K562 (cell line): ENCODE data around the gene PLCL2. TPM values are rescaled to one million over a fixed set of nuclear protein-coding genes. Genes with fewer than 3 reads are reported as not detected.
A peak's percentile ranks its signal among the peaks of the same experiment; 100 is the strongest.

Experiments
- ELK1 ChIP-seq: sonication (generic); formaldehyde crosslinking; IDR thresholded peaks from 2 replicates; pipeline ENCODE4 v1.8.1; 2022; ENCODE audit warnings: missing genetic modification reagents
- EZH2 ChIP-seq: IDR thresholded peaks from 2 replicates; pipeline ENCODE4 v1.6.1; 2012; ENCODE audit warnings: low read depth, mild to moderate bottlenecking, inconsistent platforms, low read length, borderline replicate concordance
- FOXJ2 ChIP-seq: fragments of 200-800 bp; sonication (Bioruptor generic); IDR thresholded peaks from 2 replicates; pipeline ENCODE4 v1.6.1; 2016; ENCODE audit warnings: missing genetic modification characterization, missing compliant biosample characterization
- GMEB1 ChIP-seq: fragments of 250-450 bp; sonication (Bioruptor Pico); IDR thresholded peaks from 2 replicates; pipeline ENCODE4 v1.4.0; 2020; ENCODE audit warnings: mild to moderate bottlenecking
- JUNB ChIP-seq: fragments of 450-650 bp; formaldehyde crosslinking; conservative IDR thresholded peaks from 2 replicates; pipeline ENCODE4 v1.4.0; 2020; ENCODE audit warnings: mild to moderate bottlenecking
- JUND ChIP-seq, 2 experiments: IDR thresholded peaks; 2 replicates in 1 of 2; 3 replicates in 1 of 2; pipeline ENCODE4 v1.6.1; 2011; ENCODE audit warnings: borderline replicate concordance in 2 of 2, low read depth in 2 of 2, low read length in 2 of 2, improper control_type of control experiment in 1 of 2, missing biosample characterization in 1 of 2, missing genetic modification characterization in 1 of 2, missing genetic modification reagents in 1 of 2
- KHSRP ChIP-seq: fragments of 450-650 bp; IDR thresholded peaks from 2 replicates; pipeline ENCODE4 v1.6.1; 2017
- MXI1 ChIP-seq: IDR thresholded peaks from 2 replicates; pipeline ENCODE4 v1.6.1; 2011; ENCODE audit warnings: low read depth, mild to moderate bottlenecking, improper control_type of control experiment, low read length
- PHF8 ChIP-seq: fragments of 200-600 bp; sonication (generic); IDR thresholded peaks from 2 replicates; pipeline ENCODE4 v1.6.1; 2012; ENCODE audit warnings: mixed run types, mild to moderate bottlenecking, inconsistent platforms, low read length, moderate library complexity, borderline replicate concordance
- RAD21 ChIP-seq, 2 experiments: fragments of 250-450 bp in 1 of 2; fragments of 450-650 bp in 1 of 2; sonication (Bioruptor Pico) in 1 of 2; formaldehyde crosslinking in 1 of 2; IDR thresholded peaks in 1 of 2; conservative IDR thresholded peaks in 1 of 2; 2 replicates each; pipeline versions ENCODE4 v1.4.0 to v1.8.0; 2020 to 2022; ENCODE audit warnings: mild to moderate bottlenecking in 2 of 2, moderate library complexity in 1 of 2
- ZNF217 ChIP-seq: sonication (generic); formaldehyde crosslinking; IDR thresholded peaks from 2 replicates; pipeline ENCODE4 v1.8.0; 2022; ENCODE audit warnings: mild to moderate bottlenecking, missing genetic modification reagents
- ZNF316 ChIP-seq: fragments of 450-650 bp; IDR thresholded peaks from 2 replicates; pipeline ENCODE4 v1.6.1; 2016
- polyA plus RNA-seq, 8 experiments: library from polyadenylated mRNA; depleted of rRNA in 4 of 8; stranded (reverse) in 5 of 8; unstranded in 3 of 8; fragments of >200 nt; fragmentation: Nextera tagmentation in 2 of 8; fragmentation: Illumina TruSeq in 1 of 8; extraction: Ambion mirVana in 2 of 8; extraction: Trizol in 1 of 8; gene quantifications; 2 replicates each; pipeline versions ENCODE4 v1.2.1 to v1.2.3, GENCODE V29; 2011 to 2014; ENCODE audit warnings: inconsistent platforms in 1 of 8, missing spikeins in 1 of 8
- total RNA-seq, 7 experiments: library from RNA; depleted of rRNA in 6 of 7; stranded (reverse); fragments of >200 nt in 6 of 7; fragmentation: Illumina TruSeq in 2 of 7; extraction: Trizol in 2 of 7; gene quantifications; 2 replicates each; pipeline versions ENCODE4 v1.2.1 to v1.2.3, GENCODE V29; 2011 to 2021; ENCODE audit warnings: low replicate concordance in 1 of 7

The PLCL2 gene
- total and polyA plus RNA-seq, 9 of the 15 experiments (the other 6 are each of a cell fraction or from before 2014, with no cell fraction given), result 0.03 to 0.18 (median 0.11) TPM; not detected in 2

GRCh38 chr3:16945330-16945729 lies 60.6 kb downstream of the PLCL2 start (continued):
- no peak for TF ChIP-seq ELK1 (CRISPR knock-in tag)
- TF ChIP-seq ZNF316, result no peak
- TF ChIP-seq GMEB1, result no peak
- TF ChIP-seq MXI1, result no peak
- no peak for TF ChIP-seq FOXJ2
- TF ChIP-seq EZH2, result no peak
- no peak for TF ChIP-seq JUND (IDR thresholded peaks at IDR 0.05; ENCODE audit: borderline replicate concordance, low read depth, low read length)
- no peak for TF ChIP-seq JUND (tag; IDR thresholded peaks at IDR 0.05; ENCODE audit: borderline replicate concordance, low read depth, low read length)
- no peak for TF ChIP-seq JUNB
- TF ChIP-seq ZNF217 (CRISPR knock-in tag), result no peak
- TF ChIP-seq RAD21 (CRISPR knock-in tag; conservative IDR thresholded peaks at IDR 0.05 in 1 of 2, IDR thresholded peaks at IDR 0.05 in 1 of 2), result peak in 1 of 2 experiments; percentile 21; a peak in 1 of 4 replicates
- 0 out of 2 replicates have a peak, but pooled peaks have one; percentile 6 for TF ChIP-seq PHF8
- TF ChIP-seq KHSRP, result no peak
